HG02759 (cell line): Measurements from ENCODE around the gene APOLD1.
"Not testable (repeated sequence)": the region's sequence is repeated elsewhere in the genome, so short reads cannot be mapped to it uniquely, and the experiment has no call there.

Experiments
- ATAC-seq: cut with Tn5 transposase; IDR thresholded peaks from one replicate; pipeline ENCODE4 v1.9.1; 2021; ENCODE audit warnings: mild to moderate bottlenecking, moderate library complexity; ENCODE audit not compliant: unreplicated experiment

APOLD1 gene, protein sequence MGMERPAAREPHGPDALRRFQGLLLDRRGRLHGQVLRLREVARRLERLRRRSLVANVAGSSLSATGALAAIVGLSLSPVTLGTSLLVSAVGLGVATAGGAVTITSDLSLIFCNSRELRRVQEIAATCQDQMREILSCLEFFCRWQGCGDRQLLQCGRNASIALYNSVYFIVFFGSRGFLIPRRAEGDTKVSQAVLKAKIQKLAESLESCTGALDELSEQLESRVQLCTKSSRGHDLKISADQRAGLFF

DNA sequence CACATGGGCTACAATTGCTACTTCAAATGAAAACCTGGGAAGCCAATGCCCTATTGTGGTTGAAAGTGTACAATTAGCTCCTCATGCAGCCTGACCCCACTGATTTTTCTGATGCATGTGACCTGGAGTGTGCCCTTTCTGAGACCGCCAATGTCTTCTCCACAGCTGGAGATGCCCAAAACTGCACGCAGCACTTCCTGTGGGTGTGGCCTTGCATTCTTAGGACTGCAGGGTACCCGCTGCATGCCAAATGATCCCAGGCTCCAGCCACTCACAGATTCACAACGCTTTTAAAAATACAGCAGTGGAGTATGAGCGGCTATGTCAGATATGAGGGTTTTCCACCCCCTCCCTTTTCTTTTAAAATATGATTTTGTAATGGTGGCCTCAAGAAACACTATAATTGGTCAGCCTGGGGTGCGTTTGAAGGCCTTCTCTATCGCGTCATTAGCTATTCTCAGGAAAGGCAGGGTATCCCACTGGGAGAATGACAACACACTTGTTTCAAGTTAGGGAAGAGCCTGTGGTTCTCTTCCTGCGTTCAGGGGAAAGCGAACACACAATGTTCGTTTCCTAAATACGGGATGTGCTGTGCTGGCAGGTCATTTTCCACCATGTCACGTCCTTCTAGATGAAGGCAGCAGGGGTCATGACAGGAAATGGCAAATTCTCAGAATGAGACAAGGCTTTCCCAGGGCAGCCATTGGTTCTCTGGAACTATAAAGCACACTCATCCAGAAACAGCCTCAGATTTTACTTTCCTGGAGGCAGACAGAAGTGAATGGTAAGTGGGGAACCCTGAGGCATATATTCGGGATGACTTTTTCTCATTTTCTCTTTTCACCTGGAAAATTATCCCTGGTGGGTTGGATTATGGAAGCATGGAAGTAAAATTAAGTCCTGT lies at the start of gene APOLD1:
APOLD1 (plus strand) TSS at position 749 of the 904 bp plus-strand sequence; CDS start at position 782, 33 bp downstream.
- ATAC-seq, result no peak

DNA sequence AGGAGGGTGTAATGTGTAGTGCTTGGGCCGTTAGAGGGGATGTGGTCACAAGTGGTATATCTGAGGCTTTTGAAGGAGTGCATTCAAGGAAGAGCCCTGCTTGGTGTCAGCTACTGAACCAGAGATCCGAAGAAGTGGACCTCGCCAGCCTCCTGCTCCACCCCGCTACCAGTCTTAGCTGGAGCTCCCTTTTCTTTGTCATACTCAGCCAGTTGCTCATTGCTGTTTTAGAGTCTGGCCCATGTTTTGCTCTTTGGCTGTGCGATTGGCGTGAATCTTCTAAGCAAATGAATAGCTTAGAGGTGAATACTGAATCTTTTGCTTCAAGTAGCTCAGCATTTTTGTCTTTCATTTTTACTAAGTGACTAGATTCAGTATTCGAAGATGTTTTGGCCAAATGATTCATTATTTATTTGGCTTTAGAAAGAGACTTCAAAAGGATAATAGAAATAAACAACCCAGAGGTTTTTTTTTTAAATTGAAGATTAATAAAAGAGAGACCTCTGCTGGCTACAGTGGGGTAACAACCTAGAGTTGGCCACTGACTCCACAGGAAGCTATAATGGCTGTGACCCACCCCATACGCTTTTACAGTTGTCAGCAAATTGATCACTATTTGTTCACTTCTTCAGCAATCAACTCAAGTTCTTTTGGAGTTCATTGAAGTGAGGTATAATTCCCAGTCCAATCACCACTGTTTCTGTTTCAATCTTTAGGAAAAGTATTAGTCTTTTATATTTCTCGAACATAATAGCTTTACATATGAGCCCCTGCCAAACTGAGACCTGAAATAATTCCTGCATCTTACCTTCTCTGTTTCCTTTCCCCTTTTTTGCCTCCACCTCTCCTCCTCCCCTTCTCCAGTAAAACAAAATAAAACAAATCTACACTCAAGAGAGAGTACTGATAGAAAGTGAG lies 48.4 kb upstream of the APOLD1 start:
- ATAC-seq, result peak; percentile 73

DNA sequence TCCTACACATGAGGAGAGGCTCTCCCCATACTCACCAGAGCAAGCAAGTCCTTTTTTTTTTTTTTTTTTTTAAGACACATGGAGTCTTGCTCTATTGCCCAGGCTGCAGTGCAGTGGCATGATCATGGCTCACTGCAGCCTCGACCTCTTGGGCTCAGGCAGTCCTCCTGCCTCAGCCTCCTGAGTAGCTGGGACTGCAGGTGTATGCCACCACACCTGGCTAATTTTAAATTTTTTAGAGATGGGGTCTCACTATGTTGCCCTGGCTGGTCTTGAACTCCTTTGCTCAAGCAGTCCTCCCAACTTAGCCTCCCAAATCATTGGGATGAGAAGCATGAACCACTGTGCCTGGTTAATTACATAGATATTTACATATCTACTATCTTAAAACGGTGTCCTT lies 47.3 kb upstream of the APOLD1 start:
- ATAC-seq, result not testable (repeated sequence)

DNA sequence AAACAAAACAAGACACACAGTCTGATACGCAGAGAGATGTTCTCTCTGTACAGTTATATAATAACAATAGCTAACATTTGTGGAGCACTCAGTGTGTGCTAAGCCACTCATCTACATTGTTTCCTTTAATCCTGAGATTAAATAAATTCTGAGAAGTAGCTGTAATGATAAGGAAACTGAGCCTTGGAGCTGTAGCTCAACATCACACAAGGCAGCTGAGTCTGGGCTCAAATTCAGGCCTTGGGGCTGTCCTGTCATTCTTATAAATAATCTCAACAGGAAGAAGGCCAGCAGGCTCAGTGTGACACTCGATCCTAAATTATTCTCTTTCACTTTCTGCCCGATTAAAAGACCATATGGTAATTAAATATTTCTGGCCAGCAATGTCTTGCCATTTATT lies 43.8 kb upstream of the APOLD1 start:
- ATAC-seq, result no peak

DNA sequence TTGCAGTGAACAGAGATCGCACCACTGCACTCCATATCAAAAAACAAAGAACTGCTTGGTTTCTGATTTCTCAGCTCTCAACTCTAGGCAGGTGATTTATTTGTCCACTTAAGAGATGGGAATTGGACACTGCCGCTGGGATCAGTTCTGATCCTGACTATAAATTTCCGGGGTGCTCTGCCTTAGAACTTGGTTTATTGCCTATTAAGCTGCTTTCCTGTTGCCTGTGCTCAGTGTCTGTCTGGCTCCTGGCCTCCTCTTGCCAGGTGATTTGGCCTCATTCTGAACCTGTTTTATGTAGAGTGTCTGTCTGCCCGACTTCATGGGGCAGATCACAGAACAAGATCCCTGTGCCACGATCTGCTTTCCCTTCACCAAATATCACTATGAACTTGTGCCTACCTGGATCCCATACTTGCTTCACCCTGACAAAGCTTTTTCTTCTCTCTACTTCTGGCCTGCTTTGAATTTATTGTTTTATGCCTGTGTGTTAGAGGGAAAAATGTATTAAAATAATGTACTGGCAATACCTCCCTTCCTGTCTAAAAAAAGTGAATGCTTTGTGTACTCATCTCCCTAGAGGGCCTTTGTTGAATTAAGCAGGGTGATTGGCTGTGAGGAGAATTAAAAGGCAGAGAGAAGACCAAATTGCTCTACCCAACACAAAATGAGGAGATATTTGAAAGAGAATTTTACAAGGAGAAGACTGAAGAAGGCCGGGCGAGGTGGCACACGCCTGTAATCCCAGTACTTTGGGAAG lies 40.7 kb upstream of the APOLD1 start:
- ATAC-seq, result no peak

DNA sequence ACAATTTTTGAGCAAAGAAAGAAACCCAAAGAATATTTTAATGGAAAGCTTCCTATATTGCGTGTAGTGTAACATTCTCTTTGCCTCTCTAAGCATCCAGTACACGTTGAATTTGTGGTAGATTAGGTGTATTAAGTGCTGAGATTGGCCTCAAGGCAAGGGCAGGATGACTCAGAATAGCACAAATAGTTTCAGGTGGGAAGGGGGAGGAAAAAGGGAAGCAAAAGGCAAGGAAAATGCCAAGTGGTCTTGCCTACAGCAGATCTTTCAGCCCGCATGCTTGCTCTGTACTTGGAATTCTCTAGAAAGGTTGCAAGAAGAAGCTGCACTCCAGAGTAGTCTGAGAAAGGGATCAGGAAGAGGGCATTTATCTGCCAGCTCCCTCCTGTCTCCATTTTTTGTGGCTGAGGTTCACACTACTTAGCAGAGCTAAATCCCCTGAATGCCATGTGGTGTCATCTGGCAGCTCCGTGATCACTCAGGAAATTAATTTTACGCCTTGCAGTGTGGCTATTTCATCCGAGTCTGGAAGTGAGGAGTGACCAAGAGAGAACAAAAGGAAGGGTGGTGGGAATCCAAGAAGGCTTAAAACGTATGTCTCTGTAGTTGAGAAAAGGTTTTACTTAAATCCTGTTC lies 39.8 kb upstream of the APOLD1 start:
- ATAC-seq, result no peak

DNA sequence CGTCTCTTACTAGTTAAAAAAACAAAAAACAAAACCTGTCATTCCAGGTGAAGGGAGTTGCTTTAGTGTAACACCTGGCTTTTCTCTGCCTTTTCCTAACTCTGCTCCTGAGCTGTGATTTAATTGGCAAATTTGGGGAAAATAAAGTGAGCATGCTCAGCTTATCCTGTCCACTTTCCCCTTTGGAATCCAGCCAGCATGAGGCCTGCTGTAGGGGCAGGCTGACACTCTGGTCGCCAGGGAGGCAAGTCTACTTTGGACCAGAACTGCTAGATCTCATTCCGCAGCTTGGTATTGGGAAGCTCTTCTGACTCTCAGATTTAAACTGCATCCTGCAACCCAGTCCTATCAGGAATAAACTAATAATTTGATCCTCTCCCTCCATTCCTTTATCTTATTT lies 38.2 kb upstream of the APOLD1 start:
- no peak for ATAC-seq

DNA sequence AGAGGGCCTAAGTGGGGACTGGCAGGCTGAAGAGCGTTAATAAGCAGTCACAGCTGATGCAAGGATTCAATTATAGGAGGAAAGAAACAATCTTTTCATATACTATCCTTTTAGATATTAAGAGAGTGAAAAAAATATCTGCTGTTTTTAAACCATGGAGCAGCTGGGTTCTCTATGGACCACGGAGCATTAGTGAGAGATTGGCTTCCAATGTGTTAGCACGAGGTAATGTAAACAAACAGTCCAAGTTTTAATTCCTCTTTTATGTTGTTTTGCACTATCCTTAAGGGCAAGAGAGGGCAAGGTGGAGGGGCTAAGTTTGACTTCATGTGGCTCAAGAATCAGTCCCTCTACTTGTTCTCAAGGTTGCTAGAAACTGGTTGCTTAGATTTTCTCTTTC lies 37.4 kb upstream of the APOLD1 start:
- ATAC-seq, result no peak

DNA sequence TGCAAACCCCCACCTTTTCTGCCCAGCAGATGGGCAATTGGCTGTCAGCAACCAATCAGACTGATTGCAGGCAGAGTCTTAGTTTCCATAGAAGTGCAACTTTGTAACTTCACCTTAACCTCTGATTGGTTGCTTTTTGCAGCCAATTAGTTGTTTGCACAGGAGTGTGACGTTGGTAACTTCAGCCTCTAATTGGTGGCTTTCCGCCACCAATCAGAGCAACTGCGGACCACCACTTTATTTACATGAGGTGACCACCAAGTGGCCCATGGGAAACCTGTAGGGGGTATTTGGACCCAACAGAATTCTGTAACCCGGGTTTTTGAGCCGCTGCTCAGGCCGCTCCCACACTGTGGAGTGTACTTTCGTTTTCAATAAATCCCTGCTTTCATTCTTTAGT lies 36.0 kb upstream of the APOLD1 start:
- no peak for ATAC-seq

DNA sequence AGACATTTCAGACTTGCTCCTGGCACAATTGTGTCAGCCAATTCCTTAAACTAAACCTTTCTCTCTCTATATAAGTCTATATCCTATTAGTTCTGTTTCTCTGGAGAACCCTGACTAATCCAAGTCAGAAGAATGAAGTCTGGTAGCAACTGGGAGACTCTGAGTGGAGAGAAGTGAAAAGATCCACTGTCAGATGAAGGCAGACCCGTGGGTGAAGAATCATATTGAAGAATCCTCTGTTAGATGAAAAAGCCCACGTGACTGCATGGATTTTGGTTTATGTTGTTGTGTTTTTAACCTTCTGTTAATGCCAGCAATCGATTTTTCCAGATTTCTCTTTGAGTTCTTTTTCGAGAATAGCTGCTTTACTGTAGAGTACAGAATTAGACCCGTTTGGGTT lies 29.5 kb upstream of the APOLD1 start:
- no peak for ATAC-seq

DNA sequence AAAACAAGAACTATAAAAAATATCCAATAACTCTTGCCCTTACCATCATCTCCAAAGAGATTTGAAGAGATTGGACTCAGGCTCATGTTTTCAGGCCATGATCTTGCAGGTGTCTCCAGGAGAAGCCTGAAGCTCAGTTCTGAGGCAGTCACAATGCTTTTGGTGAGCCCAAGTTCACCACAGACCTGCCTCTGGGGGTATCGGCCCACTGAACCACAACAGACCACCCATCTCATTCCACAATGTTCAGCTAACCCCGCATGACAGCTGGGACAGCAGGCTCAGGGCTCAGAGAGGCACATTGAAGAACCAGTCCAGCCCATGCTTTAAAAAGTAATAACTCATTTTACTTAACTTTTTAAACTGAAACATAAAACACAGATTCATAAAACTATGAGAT lies 28.3 kb upstream of the APOLD1 start:
- ATAC-seq, result no peak

DNA sequence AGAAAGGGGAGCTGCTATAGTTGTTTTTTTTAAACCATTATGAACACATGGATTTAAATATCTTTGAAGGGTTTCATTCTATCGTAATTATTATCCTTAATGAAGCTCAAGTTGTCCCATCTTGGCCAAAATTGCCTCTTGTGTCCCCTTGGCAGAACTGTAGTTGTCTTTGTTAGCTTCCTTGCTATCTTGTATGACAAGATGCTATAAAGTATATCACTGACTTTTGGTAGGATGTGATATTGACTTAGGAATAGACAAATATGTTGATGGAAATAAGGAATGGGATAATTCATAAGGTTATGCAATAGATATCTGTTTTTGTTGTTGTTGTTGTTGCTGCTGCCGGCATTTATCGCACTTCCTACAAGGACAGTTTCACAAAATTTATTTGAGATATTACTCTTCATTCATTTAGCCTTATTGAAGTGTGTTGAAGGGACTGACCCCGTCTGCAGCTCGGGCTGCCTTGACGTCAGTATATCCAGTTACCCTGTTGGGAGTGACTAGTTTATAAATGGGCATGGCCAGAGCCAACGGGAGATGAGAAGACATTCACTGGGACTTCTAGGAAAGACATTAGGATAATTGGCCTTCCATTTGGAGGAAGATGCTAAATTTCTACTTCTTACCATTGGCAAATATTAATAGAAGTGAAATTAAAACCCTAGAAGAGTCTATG lies 26.1 kb upstream of the APOLD1 start:
- ATAC-seq, result no peak

DNA sequence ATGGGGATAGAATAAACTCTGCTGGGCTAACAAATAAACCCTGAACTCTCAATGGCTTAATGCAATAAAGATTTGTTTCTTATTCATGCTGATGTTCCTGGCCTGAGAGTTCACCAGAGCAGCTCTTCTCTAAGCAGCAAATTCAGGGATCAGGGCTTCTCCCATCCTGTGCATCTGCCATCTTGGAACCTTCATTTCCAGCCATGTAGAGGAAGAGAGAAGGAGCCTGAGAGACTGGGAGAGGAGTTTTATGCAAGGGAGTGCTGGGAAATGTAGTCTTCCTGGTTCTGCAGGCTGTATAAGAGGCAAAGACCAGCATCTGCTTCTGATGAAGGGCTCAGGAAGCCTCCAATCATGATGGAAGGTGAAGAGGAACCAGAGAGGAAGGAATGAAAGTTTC lies 20.6 kb upstream of the APOLD1 start:
- ATAC-seq, result no peak

DNA sequence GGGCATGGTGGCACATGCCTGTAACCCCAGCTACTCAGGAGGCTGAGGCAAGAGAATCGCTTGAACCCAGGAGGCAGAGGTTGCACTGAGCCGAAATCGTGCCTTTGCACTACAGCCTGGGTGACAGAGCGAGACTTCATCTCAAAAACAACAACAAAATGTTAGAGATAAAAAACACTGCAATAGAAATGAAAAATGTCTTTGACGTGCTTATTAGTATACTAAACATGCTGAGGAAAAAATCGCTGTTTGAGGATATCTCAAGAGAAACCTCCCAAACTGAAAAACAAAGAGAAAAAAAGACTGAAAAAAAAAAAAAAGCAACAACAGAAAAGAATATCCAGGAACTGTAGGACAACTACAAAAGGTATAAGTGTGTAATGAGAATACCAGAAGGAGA lies 15.2 kb upstream of the APOLD1 start:
- ATAC-seq, result no peak

DNA sequence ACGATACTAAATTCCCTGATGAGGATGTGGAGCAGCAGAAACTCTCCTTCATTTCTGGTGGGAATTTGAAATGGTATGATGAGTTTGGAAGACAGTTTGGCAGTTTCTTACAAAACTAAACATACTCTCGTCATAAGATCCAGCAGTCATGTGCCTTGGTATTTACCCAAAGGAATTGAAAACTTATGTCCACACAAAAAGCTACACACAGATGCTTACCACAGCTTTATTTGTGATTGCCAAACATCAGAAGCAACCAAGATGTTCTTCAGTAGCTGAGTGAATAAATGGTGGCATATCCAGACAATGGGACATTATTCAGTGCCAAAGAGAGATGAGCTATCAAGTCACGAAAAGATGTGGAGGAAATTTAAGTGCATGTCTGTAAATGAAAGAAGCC lies 10.7 kb upstream of the APOLD1 start:
- no peak for ATAC-seq

DNA sequence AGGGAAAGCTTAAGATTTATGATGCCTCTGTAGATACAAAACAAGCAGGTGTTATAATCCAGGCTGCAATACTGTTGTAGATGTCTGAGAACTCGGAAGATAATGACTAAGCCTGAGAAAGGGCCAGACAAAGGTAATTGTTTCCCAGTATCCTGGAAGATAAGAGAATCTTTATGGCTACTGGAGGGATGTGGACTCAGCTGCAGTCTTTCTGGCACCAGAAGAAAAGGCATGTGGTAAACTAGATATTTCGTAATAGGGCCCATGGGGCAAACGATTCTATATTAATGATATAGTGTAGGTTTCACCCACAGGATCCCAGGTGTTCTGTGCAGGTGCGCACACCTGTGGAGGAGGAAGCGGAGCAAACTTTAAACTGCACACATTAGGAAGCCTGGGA lies 9.2 kb upstream of the APOLD1 start:
- ATAC-seq, result no peak

DNA sequence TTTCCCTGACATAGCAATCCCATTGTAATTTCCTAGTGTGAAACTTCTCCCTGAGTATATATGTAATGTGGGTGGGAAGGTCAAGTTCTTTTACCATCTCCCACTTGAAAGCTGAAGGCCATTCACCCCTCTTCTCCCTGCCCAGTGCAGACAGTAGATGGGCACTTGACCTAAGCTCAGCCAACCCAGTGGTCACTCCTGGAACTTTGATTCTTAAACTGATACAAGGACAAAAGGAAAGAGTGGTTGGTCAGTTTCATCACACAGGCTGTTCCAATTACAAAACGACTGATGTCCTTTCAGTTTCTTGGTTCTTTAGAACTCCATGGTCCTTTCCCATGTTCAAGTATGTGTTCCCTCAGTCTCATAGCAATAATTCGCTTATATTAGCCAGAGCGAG lies 8.4 kb upstream of the APOLD1 start:
- no peak for ATAC-seq

DNA sequence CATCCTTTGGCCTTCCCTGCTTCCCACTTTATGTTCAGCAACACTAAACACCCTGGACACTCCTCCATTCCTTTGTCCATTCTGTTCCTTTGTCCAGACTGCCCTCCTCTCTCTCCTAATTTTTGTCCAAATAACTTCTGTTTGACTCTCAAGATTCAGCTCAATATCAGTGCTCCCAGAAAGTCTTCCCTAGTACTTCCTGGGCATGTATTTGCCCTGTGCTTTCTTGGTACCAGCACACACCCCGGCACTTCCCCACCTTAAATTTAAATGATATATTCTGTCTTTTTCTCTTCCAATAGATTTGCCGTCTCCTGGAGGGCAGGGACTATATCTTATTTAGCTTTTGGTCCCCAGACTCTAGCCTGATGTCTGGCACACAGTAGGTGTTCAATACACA lies 6.5 kb upstream of the APOLD1 start:
- ATAC-seq, result no peak

DNA sequence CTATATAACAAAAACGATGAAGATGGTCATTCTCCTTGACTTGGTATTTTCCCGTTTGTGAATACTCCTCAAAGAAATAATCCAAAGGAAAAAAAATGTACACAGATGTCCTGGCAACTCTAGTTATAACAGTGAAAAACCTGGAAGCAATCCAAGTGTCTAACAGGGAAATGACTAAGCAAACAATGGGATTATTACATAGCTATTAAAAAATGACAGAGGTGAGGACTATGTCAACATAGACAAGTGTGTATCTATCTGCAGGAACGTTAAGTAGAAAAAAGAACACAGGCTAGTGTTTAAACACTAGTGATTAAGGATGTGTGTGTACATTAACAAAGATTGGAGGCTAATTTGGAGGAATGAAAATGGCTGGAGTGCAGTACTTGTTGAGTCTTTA lies 5.9 kb upstream of the APOLD1 start:
- ATAC-seq, result no peak

DNA sequence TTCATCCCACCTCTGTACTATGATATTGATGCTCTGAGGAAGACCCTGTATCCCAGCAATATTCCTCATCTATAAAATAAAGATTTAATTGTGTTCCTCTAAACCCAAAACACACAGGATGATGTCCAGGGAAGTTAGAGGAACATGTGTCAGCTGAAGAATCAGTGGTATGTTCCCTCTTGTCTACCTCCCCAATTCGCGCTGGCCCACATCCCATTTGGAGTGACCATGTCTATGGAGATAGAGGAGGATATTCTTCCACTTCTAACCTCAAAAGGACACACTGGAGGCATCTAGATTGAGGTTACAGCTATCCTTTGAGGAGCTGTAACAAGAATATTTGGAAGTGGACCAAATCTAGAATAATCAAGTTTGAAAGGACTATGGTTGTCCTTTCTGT lies 1.3 kb upstream of the APOLD1 start:
- no peak for ATAC-seq
